GM19025 (cell line): Measurements from ENCODE around the gene PDIA2.
"Not testable (repeated sequence)": the region's sequence is repeated elsewhere in the genome, so short reads cannot be mapped to it uniquely, and the experiment has no call there.

ENCODE experiments used
- ATAC-seq: cut with Tn5 transposase; IDR thresholded peaks from one replicate; pipeline ENCODE4 v1.9.1; 2021; ENCODE audit warnings: mild to moderate bottlenecking, low read depth, moderate library complexity; ENCODE audit not compliant: unreplicated experiment

PDIA2 gene

DNA sequence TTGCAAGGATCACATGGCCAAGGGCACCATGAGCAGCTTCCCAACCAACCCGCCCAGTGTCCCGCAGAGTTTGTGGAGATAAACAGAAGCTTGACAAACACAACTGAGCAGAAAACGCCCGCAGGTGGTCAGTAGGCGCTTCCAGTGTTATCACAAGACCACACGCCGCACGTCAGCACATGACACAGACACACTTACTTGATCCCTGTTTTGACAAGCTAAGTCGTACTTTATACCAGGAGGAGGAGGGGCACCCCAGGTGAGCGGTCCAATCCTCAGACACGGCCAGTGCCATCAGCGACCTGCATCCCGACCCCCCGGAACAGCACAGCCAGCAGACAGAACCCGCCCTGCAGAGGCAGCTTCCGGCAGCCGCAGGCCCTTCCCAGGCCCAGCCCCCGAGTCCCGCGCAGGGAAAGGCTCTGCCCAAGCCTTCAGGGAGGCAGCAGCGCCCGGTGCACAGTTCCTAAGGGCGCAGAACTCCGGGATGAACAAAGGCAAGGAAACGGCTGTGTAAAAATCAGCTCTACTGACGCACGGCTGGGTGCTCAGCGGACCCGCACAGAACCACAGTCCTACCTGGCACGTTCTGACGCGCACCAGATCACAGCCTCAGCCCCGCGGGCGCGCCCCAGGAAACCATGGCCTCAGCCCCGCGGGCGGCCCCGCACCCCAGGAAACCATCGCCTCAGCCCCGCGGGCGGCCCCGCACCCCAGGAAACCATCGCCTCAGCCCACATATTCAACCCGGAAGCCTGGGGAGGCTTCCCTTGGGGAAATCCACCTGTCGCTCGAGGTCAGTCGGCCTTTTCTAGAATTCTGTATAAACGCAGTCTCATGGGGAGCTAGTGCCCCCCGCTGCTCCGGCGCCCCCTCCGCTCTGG lies 41.7 kb downstream of the PDIA2 start:
- ATAC-seq = no peak

DNA sequence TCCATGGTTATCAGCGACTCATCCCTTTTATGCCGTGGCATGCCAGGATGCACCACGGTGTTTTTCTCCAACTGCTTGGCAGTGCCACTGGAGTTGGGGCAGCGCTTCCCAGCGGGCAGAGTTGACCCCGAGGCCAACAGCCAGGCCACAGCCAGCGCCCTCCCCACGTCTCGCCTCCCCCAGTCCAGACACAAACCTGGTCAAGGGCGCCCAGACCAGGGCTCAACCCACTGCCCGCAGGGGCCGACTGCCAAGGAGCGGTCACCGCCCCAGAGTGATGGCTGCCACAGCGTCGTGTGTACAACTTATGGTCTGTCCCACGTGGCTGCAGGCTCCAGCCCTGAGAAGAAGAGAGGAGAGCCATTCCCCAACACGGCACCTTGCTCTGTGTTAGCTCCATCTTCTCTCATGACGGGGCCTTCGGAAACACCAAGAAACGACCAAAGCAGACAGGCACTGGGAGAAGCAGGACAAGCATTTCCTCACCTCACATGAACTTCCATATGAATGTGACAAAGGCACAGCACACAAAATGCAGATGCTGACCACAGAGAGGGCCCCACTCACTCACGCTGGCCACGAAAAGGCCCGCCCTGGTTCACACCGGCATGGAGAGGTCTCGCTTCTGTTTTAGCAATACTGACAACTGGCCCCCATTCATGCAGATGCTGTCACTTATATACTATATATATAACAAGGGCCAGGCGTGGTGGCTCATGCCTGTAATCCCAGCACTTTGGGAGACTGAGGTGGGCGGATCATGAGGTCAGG lies 42.6 kb downstream of the PDIA2 start:
- no peak for ATAC-seq

DNA sequence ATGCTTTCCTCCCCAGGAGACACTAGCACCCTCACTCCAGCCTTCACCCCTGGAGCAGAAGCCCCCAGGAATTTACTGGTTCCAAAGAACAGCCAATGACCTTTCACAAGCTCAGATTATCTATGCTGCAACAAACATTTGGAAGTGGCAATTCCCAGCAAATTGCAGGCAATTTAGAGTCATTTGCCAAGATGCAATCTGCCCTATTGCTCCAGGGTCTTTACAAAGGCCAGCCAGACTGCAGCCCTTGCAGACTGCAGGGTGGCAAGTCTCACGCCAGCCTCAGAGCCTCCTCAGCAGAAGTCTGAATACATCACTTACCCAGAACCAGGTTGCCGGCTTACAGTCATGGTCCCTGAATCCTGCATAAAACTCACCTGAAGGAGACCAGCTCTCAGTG lies 47.8 kb downstream of the PDIA2 start:
- no peak for ATAC-seq

DNA sequence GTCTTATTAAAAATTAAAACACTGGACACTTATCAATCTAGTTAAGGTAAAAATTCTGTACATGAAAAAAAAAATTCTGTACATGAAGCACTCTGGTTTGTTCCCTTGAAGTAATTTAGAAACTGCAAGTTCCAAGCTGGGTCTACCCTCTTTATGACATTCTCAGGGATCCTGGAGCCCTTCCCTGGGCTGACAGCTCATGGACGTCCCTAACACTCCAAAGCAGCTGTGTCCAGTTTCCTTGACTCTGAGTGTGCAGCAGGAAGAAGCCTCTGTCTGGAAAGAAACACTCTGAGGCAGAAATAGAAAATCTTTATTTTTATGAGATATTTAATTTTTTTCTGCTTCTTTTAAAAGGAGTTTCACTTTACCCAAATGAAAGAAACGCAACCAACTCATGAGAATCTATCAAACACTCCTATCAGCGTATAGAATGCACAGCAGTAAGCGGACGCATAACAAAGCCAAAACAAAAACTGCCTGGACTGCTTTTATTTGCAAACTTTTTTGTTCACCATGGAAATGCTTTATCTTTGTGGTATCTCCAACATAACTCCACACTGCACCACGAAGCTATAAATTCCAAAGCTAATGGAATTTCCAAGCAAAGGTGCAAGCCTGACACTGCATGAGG lies 48.3 kb downstream of the PDIA2 start:
- ATAC-seq = not testable (repeated sequence)

DNA sequence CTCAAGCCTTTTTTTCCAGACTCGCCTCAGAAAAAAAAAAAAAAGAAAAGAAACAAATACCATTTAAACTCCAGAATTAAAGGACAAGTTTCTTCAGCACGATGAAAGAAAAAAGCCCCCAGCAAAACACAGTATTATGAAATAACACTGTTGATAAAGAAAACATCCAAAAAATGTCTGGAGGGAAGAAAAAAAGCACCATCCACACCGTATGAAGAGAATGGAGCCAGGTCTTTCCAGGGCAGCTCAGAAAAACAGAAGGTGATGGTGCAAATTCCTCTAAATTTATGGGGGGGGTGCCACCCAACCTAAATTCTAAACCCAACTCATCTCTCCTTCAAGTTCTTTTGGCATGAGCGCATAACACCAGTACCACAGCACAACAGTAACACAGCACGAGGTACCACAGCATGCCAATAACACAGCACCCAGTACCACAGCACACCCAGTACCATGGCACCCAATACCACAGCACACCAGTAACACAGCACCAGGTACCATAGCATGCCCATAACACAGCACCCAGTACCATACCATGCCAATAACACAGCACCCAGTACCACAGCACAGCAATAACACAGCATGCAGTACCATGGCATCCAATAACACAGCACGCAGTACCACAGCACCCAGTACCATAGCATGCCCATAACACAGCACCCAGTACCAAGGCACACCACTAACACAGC lies 50.6 kb downstream of the PDIA2 start:
- ATAC-seq = no peak

- ATAC-seq = not testable (repeated sequence)
Observed at GRCh38 chr16:334164-334832, 51.3 kb downstream of the PDIA2 start.

DNA sequence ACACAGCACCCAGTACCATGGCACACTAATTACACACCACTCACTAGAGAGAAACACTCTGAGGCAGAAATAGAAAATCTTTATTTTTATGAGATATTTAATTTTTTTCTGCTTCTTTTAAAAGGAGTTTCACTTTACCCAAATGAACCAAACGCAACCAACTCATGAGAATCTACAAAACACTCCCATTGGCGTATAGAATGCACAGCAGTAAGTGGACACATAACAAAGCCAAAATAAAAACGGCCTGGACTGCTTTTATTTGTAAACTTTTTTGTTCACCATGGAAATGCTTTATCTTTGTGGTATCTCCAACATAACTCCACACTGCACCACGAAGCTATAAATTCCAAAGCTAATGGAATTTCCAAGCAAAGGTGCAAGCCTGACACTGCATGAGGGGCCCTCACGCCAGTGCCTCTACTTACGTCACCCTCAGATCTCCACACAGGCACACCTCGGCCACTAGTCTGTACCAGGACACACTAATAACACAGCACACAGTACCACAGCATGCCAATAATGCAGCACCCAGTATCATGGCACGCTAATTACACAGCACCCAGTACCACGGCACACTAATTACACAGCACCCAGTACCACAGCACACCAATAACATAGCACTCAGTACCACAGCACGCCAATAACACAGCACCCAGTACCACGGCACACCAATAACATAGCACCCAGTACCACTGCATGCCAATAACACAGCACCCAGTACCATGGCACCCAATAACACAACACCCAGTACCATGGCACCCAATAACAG lies 52.1 kb downstream of the PDIA2 start:
- ATAC-seq = not testable (repeated sequence)

- no peak for ATAC-seq
Observed at GRCh38 chr16:336269-336668, 53.3 kb downstream of the PDIA2 start.
